Peyer's patch (tissue), 4 donors: ENCODE measurements around the gene SPDYE18.
"Not testable (repeated sequence)": the region's sequence is repeated elsewhere in the genome, so short reads cannot be mapped to it uniquely, and the experiment has no call there.

Source experiments
- CTCF ChIP-seq, 6 experiments: fragments of 450-650 bp in 4 of 6; fragments of 200-600 bp in 2 of 6; sonication (generic) in 1 of 6; IDR thresholded peaks; one replicate each; pipeline ENCODE4 v1.5.1; 2017 to 2019; ENCODE audit warnings: antibody characterized with exemption in 6 of 6, mild to moderate bottlenecking in 3 of 6, moderate library complexity in 1 of 6
- POLR2A ChIP-seq, 2 donors: fragments of 450-650 bp; IDR thresholded peaks; one replicate each; pipeline ENCODE4 v1.5.1; 2017; ENCODE audit warnings: antibody characterized with exemption in 2 of 2, mild to moderate bottlenecking in 2 of 2, moderate library complexity in 2 of 2

DNA sequence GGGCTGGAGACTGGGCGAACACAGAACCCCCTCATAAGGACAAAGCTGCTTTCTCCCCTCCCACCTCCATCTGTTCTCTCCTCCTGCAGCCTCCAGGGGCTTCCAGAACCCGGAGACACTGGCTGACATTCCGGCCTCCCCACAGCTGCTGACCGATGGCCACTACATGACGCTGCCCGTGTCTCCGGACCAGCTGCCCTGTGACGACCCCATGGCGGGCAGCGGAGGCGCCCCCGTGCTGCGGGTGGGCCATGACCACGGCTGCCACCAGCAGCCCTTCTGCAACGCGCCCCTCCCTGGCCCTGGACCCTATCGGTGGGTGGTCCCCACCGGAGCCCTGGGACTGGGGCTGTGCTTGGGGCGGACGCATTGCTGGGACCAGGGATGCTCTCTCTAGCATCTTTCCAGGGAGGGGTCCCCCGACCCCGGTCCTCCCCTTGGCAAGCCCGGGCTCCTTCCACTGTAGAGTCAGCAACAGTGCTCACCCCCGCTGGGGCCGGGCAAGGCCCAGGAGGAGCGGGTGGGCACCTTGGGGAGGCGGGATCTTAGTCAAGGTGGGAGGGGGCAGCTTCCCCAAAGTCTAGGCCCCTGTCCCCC lies 56.8 kb downstream of the SPDYE18 start:
- TF ChIP-seq CTCF, POLR2A (IDR thresholded peaks at IDR 0.05): not testable (repeated sequence)
